Breast epithelium (tissue), 4 donors: ENCODE measurements around the gene TGFB2. TPM values are rescaled to one million over a fixed set of nuclear protein-coding genes. Genes with fewer than 3 reads are reported as not detected.

Experiments
- DNase-seq, 2 donors: peaks; one replicate each; pipeline ENCODE4 v3.0.0-alpha.2; 2019; ENCODE audit warnings: low spot score in 2 of 2
- H3K27ac ChIP-seq, 2 donors: fragments of 200-600 bp; sonication (generic) in 1 of 2; one replicate each; pipeline ENCODE4 v1.5.1; 2016 to 2019; ENCODE audit warnings: mild to moderate bottlenecking in 1 of 2
- H3K27me3 ChIP-seq, 2 donors: fragments of 200-600 bp; sonication (generic) in 1 of 2; one replicate each; pipeline versions ENCODE4 v1.5.1 to v1.6.0; 2017 to 2019; ENCODE audit warnings: control low read depth in 1 of 2, mild to moderate bottlenecking in 1 of 2
- H3K36me3 ChIP-seq: fragments of 200-600 bp; one replicate; pipeline ENCODE4 v1.5.1; 2019
- H3K4me1 ChIP-seq, 2 donors: fragments of 200-600 bp; sonication (generic); one replicate each; pipeline ENCODE4 v1.5.1; 2016 to 2019; ENCODE audit warnings: control low read depth in 1 of 2
- H3K4me3 ChIP-seq, 3 donors: fragments of 200-600 bp; sonication (generic); 1 replicate in 2 of 3; 2 replicates in 1 of 3; pipeline ENCODE4 v1.5.1; 2016 to 2019; ENCODE audit warnings: mild to moderate bottlenecking in 3 of 3, moderate library complexity in 2 of 3
- H3K9me3 ChIP-seq, 2 donors: fragments of 200-600 bp; sonication (generic) in 1 of 2; one replicate each; pipeline ENCODE4 v1.5.1; 2016 to 2019; ENCODE audit warnings: control low read depth in 1 of 2
- CTCF ChIP-seq, 3 donors: fragments of 450-650 bp; IDR thresholded peaks; one replicate each; pipeline ENCODE4 v1.5.1; 2016 to 2017; ENCODE audit warnings: antibody characterized with exemption in 3 of 3, mild to moderate bottlenecking in 3 of 3, moderate library complexity in 3 of 3
- POLR2A ChIP-seq: fragments of 450-650 bp; IDR thresholded peaks from one replicate; pipeline ENCODE4 v1.6.1; 2016; ENCODE audit warnings: antibody characterized with exemption, mild to moderate bottlenecking, moderate library complexity
- POLR2AphosphoS5 ChIP-seq, 3 donors: sonication (generic); formaldehyde crosslinking; IDR thresholded peaks; one replicate each; pipeline ENCODE4 v1.6.1; 2017; ENCODE audit warnings: antibody characterized with exemption in 3 of 3
- intact Hi-C: fragments of 100-400 bp; cut with DNase I; formaldehyde crosslinking; loops from one replicate; pipeline ENCODE4 v1.15.1; 2023; ENCODE audit warnings: low total_unique reads
- total RNA-seq, 3 donors: library from RNA; depleted of rRNA; stranded (reverse); fragments of >200 nt; gene quantifications; one replicate each; pipeline ENCODE4 v1.1.0, GENCODE V29; 2016

Gene TGFB2
- total RNA-seq, 3 donors from 2014 or later, result 1.6 to 10.2 (median 9.5) TPM

GRCh38 chr1:218456444-218456843, 111.3 kb downstream of the TGFB2 start:
- H3K9me3 ChIP-seq, result no peaks in the 10 kb centered on the region
- no peaks in the 10 kb centered on the region for H3K4me1 ChIP-seq
- H3K4me3 ChIP-seq, result no peak overlapping the region
- intact Hi-C loops, result no loop called here
- DNase-seq, result no peak
- H3K36me3 ChIP-seq, result no peaks in the 10 kb centered on the region
- H3K27ac ChIP-seq, result no peak overlapping the region
- TF ChIP-seq CTCF (IDR thresholded peaks at IDR 0.05) (no peak), POLR2A (no peak), POLR2AphosphoS5 (IDR thresholded peaks at IDR 0.05) (no peak)
- no peaks in the 10 kb centered on the region for H3K27me3 ChIP-seq

- H3K36me3 ChIP-seq, result no peaks in the 10 kb centered on the region
- H3K9me3 ChIP-seq, result no peaks in the 10 kb centered on the region
- TF ChIP-seq POLR2AphosphoS5 (IDR thresholded peaks at IDR 0.05) (no peak), CTCF (IDR thresholded peaks at IDR 0.05) (no peak), POLR2A (no peak)
- intact Hi-C loops, result no loop called here
- peak; percentile 30 to 71 for DNase-seq
- H3K27ac ChIP-seq, result peak overlapping the region; percentile 85 to 89
- H3K4me3 ChIP-seq, result peak overlapping the region in 1 of 3 donors; percentile 37
- no peaks in the 10 kb centered on the region for H3K4me1 ChIP-seq
- no peaks in the 10 kb centered on the region for H3K27me3 ChIP-seq
Observed at GRCh38 chr1:218459450-218459849, 114.3 kb downstream of the TGFB2 start.

GRCh38 chr1:218459878-218460711, 115.0 kb downstream of the TGFB2 start:
- H3K27ac ChIP-seq, result peak overlapping the region; percentile 85 to 89
- no peaks in the 10 kb centered on the region for H3K4me1 ChIP-seq
- intact Hi-C loops, result no loop called here

GRCh38 chr1:218461351-218461750, 116.2 kb downstream of the TGFB2 start:
- Histone ChIP-seq H3K36me3 (no peaks in the 10 kb centered on the region), H3K4me1 (no peaks in the 10 kb centered on the region), H3K27ac (no peak overlapping the region), H3K9me3 (no peaks in the 10 kb centered on the region), H3K27me3 (no peaks in the 10 kb centered on the region), H3K4me3 (no peak overlapping the region)
- TF ChIP-seq POLR2AphosphoS5 (IDR thresholded peaks at IDR 0.05), result no peak
- TF ChIP-seq CTCF (IDR thresholded peaks at IDR 0.05), result no peak
- no peak for TF ChIP-seq POLR2A
- DNase-seq, result no peak
- intact Hi-C loops, result no loop called here

More at GRCh38 chr1:218459878-218460711, 115.0 kb downstream of the TGFB2 start:
- H3K36me3 ChIP-seq, result no peaks in the 10 kb centered on the region
- DNase-seq, result peak; percentile 79 to 81
- TF ChIP-seq POLR2AphosphoS5 (IDR thresholded peaks at IDR 0.05), result peak in 2 of 3 donors; percentile 42 to 51
- TF ChIP-seq POLR2A, result no peak
- no peak for TF ChIP-seq CTCF (IDR thresholded peaks at IDR 0.05)
- no peaks in the 10 kb centered on the region for H3K9me3 ChIP-seq
- peak overlapping the region in 1 of 3 donors; percentile 37 for H3K4me3 ChIP-seq
- H3K27me3 ChIP-seq, result no peaks in the 10 kb centered on the region

- no peak for TF ChIP-seq POLR2AphosphoS5 (IDR thresholded peaks at IDR 0.05)
- TF ChIP-seq CTCF (IDR thresholded peaks at IDR 0.05), result no peak
- intact Hi-C loops, result no loop called here
- Histone ChIP-seq H3K4me3 (no peak overlapping the region), H3K9me3 (no peaks in the 10 kb centered on the region), H3K4me1 (no peaks in the 10 kb centered on the region), H3K27ac (no peak overlapping the region), H3K27me3 (no peaks in the 10 kb centered on the region), H3K36me3 (no peaks in the 10 kb centered on the region)
- no peak for DNase-seq
Observed at GRCh38 chr1:218462116-218462515, 117.0 kb downstream of the TGFB2 start.
